Hematopoietic multipotent progenitor cell (in vitro differentiated cells): ENCODE results near the gene ARGLU1. TPM values are rescaled to one million over a fixed set of nuclear protein-coding genes. Genes with fewer than 3 reads are reported as not detected.

ENCODE experiments used
- DNase-seq, 3 donors: peaks; one replicate each; pipeline ENCODE4 v3.0.0-alpha.2; 2011 to 2015; ENCODE audit warnings: low read depth in 2 of 3, low spot score in 2 of 3
- total RNA-seq: library from RNA; depleted of rRNA; stranded (reverse); fragments of >200 nt; gene quantifications from one replicate; pipeline ENCODE4 v1.2.3, GENCODE V29; 2012

ARGLU1 gene
- total RNA-seq, 1 donor = 64.6 TPM

- DNase-seq = no peak
Measured at GRCh38 chr13:106505295-106505694, 62.6 kb downstream of the ARGLU1 start.

GRCh38 chr13:106503730-106504453, 64.0 kb downstream of the ARGLU1 start:
- DNase-seq = no peak

- no peak for DNase-seq
Measured at GRCh38 chr13:106503272-106503671, 64.7 kb downstream of the ARGLU1 start.

GRCh38 chr13:106500445-106500844, 67.5 kb downstream of the ARGLU1 start:
- no peak for DNase-seq

- DNase-seq = peak in 1 of 3 donors; percentile 28
Measured at GRCh38 chr13:106499896-106500295, 68.0 kb downstream of the ARGLU1 start.

GRCh38 chr13:106499113-106499512, 68.8 kb downstream of the ARGLU1 start:
- no peak for DNase-seq

- DNase-seq = no peak
Measured at GRCh38 chr13:106498571-106498970, 69.4 kb downstream of the ARGLU1 start.

GRCh38 chr13:106498158-106498557, 69.8 kb downstream of the ARGLU1 start:
- peak in 1 of 3 donors; percentile 36 for DNase-seq

GRCh38 chr13:106497079-106497478, 70.9 kb downstream of the ARGLU1 start:
- no peak for DNase-seq

GRCh38 chr13:106496072-106496997, 71.6 kb downstream of the ARGLU1 start:
- DNase-seq = peak in 2 of 3 donors; percentile 85 to 95

- DNase-seq = no peak
Measured at GRCh38 chr13:106494936-106495335, 73.0 kb downstream of the ARGLU1 start.

- DNase-seq = no peak
Measured at GRCh38 chr13:106494506-106494905, 73.4 kb downstream of the ARGLU1 start.

- DNase-seq = peak in 2 of 3 donors; percentile 90 to 95
Measured at GRCh38 chr13:106493533-106494220, 74.3 kb downstream of the ARGLU1 start.

- DNase-seq = no peak
Measured at GRCh38 chr13:106492588-106493475, 75.1 kb downstream of the ARGLU1 start.

- DNase-seq = no peak
Measured at GRCh38 chr13:106491928-106492587, 75.9 kb downstream of the ARGLU1 start.
